Activated CD4-positive, alpha-beta T cell treated with anti-CD3 and anti-CD28 coated beads for 24 hours (primary cell): ENCODE data around the gene BET1.

ENCODE experiments used
- DNase-seq, 2 donors: peaks; one replicate each; pipeline ENCODE4 v3.0.0-alpha.2; 2020; ENCODE audit warnings: low read depth in 2 of 2

BET1 gene

GRCh38 chr7:93958216-93958615 is 45.9 kb downstream of the BET1 start:
- DNase-seq: no peak

DNA sequence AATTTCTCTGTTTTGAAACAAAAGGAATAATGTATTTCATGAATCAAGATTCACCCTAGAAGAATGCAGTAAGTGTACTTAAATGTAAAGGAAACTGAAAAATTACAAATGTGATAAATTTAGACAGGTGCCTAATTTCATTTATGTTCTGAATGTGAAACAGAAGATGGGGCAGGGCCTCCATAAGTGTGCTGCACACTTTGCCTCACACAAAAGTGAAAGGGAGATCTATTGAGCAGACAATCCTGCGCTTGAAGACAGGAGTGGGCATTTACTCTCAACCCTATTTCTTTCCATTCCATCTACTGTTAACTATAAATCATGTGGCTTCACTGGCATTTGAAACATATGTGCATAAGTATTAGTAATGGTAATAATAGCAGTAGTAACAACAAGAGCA is 46.4 kb downstream of the BET1 start:
- no peak for DNase-seq

DNA sequence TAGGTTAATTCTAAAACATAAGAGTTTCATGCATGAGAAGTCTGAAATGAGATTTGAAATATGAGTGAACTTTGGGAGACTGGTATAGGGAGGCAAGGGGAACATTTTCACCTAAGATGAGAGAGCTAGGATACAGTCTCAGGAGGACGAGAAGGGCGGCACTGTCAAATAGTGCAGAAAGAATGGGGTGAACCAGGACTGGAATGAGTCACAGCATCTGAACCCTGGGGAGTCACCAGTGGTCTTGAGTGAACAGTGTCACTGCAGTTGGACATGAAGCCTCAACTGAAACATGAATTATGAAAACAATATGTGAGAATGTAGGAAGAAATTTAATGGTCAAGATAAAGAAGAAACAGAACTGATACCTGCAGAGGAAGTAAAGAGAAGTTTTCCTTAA is 48.9 kb downstream of the BET1 start:
- no peak for DNase-seq

- no peak for DNase-seq
These were observed 54.7 kb downstream of the BET1 start for GRCh38 chr7:93949423-93949822.

- no peak for DNase-seq
These were observed 55.3 kb downstream of the BET1 start for GRCh38 chr7:93948873-93949272.

DNA sequence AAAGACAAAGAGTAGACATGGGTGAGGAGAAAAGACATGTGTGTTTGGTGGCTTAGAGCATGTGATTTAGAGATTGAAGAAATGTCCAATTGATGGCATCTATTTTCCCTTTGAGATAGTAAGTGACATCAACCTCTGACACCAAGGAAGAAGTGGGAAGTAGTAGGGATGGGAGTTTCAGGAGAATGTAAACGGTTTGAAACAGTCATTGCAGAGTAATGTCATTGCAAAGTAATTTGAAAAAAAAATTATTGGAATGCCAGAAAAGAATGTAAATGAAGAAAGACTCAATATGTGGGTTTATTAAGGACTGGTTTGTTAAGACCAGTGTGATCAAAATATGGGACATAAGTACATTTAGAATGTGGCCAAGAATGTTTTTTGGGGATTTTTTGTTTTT is 56.0 kb downstream of the BET1 start:
- no peak for DNase-seq

DNA sequence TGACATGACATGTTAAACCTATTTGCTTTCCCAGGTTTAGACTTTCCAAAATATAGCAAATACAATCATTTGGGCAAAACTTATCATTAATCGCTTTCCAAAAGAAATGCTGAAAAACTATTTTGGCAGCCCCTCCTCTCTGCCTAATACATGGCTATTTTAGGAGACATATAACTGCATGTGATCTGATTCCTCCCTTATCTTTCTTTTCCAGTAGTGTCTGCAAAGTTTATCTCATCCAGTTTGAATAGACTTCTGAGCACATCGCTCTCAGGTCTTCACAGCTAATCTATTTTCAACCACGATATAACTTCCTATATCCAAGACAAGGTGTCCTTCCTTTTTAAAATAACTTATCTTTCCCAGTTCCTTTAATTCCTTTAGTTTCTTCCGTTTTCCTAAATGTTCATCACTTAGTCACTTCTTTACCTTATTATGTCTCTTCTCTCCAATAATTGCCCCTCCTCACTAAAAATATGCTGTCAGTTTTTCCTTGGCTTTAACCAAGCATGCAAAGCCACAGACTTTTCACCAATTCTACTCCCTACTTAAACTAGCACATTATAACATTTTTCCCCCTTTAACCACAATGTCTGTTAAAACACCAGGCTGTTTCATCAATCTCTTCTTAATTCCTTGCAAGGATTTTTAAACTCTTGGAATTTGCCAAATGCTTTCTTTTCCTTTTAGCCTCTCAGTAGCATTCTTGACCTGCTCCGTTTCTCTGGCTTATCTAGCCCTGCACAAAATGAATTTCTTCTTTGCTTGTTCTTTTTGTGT is 58.2 kb downstream of the BET1 start:
- no peak for DNase-seq

DNA sequence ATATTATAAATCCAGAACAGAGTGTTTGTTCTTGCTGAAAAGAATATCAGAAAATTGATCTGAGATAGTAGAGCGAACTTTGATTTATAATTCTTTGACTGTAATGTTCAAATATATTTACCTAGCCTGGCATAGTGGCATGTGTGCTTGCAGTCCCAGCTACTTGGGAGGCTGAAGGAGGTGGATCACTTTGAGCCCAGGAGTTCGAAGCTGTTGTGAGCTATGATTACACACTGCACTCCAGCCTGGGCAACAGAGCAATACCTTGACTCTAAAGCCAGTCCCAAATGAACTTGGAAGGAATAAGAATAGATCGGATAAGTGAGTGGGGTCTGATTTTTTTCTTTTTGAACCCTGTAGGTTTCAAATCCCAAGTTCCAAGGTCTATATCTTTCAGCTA is 59.1 kb downstream of the BET1 start:
- no peak for DNase-seq

DNA sequence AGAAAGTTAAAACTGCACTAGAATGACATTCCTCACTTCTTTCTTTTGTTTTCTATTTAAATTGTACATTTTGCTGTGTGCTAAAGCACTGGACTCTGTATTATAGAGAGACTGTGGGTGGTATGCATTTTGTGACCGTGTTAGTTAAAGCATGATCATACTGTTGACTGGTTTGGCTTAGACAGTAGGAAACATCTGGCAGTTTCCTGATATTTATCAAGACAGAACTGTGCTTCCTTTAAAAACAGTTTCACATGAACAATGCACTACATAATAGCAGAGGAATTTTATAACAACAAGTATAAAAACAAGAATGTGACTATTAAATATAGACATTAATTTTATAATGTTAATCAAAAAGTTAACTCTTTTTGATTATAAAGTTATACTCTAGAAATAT is 59.5 kb downstream of the BET1 start:
- DNase-seq: no peak

DNA sequence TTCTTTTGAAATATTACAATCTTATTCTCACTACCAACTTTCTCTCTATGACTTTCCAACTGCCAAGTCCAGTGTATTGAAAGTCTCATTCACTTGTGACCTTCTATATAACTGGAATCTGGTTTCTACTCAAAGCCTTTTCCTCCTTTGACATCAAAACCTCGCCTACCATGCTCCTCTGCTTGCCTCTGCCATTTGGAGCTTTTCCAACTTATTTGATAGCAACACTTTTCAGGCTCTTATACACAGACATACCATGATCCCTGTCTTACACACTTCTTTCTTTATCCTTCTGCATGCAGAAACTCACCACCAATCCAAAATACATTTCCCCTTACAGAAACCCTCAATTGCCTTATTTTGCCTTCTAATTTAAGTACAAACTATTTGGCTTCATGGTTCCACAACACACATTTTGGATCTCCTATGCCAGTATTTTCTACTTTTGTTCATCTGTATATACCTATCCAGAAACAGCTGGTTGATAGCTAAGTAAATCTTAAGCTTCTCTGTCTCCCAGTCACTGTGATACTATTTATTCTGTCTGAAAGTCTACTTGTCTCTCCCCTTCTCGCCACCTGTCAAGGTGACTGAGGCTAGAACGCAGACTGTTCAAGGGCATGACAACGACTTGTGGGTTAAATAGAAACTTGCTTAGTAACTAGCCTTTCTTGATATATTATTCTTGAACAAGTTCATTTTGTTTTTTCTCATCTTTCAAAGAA is 60.2 kb downstream of the BET1 start:
- no peak for DNase-seq
